Neural cell (in vitro differentiated cells): ENCODE data around the gene SORCS1.

ENCODE experiments used
- EP300 ChIP-seq: fragments of 450-650 bp; conservative IDR thresholded peaks from 2 replicates; pipeline ENCODE4 v1.6.1; 2014; ENCODE audit warnings: antibody characterized with exemption, mild to moderate bottlenecking, moderate library complexity; ENCODE audit not compliant: poor library complexity, severe bottlenecking
- EZH2 ChIP-seq: fragments of 200-600, 300-800 bp; shearing (Covaris generic), sonication (generic); IDR thresholded peaks from 2 replicates; pipeline ENCODE4 v1.6.1; 2014; ENCODE audit warnings: antibody characterized with exemption, low read length, borderline replicate concordance, mild to moderate bottlenecking; ENCODE audit not compliant: insufficient read depth, poor library complexity, severe bottlenecking
- MXI1 ChIP-seq: fragments of 450-650 bp; conservative IDR thresholded peaks from 2 replicates; pipeline ENCODE4 v1.6.1; 2014; ENCODE audit warnings: antibody characterized with exemption, mild to moderate bottlenecking; ENCODE audit not compliant: poor library complexity, severe bottlenecking
- POLR2AphosphoS5 ChIP-seq: IDR thresholded peaks from 2 replicates; pipeline ENCODE4 v1.6.1; 2012
- RAD21 ChIP-seq: fragments of 450-650 bp; conservative IDR thresholded peaks from 2 replicates; pipeline ENCODE4 v1.6.1; 2014; ENCODE audit warnings: antibody characterized with exemption, mild to moderate bottlenecking, moderate library complexity
- TAF1 ChIP-seq: IDR thresholded peaks from 2 replicates; pipeline ENCODE4 v1.6.1; 2012; ENCODE audit warnings: low read depth
- TF ChIP-seq, protein P1 (sequence below): fragments of 450-650 bp; IDR thresholded peaks from 2 replicates; pipeline ENCODE4 v1.5.1; 2014; ENCODE audit warnings: antibody characterized with exemption, mild to moderate bottlenecking, moderate library complexity; ENCODE audit not compliant: poor library complexity, severe bottlenecking
- TF ChIP-seq, protein P2 (sequence below): IDR thresholded peaks from 2 replicates; pipeline ENCODE4 v1.6.1; 2012; ENCODE audit warnings: borderline replicate concordance

DNA sequence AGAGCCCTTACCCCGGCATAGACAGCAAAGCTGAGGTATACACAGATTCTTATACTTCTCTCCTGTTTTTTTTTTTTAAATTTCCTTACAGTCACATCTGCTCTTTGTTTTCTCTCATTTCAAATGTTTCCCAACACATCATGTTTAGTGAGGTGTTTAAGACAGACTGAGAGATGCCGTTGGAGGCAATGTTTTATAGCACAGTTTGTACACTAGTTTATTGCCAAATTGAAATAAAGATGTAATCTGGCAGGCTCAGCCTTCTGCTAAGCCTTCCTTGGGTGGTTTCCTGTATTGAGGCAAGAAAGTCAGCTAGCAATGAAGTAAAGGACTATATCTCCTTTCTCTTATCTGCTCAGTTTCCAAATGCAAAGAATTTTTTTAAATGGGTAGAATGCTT lies 393.4 kb downstream of the SORCS1 start:
- TF ChIP-seq, protein P1, sequence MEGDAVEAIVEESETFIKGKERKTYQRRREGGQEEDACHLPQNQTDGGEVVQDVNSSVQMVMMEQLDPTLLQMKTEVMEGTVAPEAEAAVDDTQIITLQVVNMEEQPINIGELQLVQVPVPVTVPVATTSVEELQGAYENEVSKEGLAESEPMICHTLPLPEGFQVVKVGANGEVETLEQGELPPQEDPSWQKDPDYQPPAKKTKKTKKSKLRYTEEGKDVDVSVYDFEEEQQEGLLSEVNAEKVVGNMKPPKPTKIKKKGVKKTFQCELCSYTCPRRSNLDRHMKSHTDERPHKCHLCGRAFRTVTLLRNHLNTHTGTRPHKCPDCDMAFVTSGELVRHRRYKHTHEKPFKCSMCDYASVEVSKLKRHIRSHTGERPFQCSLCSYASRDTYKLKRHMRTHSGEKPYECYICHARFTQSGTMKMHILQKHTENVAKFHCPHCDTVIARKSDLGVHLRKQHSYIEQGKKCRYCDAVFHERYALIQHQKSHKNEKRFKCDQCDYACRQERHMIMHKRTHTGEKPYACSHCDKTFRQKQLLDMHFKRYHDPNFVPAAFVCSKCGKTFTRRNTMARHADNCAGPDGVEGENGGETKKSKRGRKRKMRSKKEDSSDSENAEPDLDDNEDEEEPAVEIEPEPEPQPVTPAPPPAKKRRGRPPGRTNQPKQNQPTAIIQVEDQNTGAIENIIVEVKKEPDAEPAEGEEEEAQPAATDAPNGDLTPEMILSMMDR = no peak
- no peak for TF ChIP-seq POLR2AphosphoS5
- TF ChIP-seq, protein P2, sequence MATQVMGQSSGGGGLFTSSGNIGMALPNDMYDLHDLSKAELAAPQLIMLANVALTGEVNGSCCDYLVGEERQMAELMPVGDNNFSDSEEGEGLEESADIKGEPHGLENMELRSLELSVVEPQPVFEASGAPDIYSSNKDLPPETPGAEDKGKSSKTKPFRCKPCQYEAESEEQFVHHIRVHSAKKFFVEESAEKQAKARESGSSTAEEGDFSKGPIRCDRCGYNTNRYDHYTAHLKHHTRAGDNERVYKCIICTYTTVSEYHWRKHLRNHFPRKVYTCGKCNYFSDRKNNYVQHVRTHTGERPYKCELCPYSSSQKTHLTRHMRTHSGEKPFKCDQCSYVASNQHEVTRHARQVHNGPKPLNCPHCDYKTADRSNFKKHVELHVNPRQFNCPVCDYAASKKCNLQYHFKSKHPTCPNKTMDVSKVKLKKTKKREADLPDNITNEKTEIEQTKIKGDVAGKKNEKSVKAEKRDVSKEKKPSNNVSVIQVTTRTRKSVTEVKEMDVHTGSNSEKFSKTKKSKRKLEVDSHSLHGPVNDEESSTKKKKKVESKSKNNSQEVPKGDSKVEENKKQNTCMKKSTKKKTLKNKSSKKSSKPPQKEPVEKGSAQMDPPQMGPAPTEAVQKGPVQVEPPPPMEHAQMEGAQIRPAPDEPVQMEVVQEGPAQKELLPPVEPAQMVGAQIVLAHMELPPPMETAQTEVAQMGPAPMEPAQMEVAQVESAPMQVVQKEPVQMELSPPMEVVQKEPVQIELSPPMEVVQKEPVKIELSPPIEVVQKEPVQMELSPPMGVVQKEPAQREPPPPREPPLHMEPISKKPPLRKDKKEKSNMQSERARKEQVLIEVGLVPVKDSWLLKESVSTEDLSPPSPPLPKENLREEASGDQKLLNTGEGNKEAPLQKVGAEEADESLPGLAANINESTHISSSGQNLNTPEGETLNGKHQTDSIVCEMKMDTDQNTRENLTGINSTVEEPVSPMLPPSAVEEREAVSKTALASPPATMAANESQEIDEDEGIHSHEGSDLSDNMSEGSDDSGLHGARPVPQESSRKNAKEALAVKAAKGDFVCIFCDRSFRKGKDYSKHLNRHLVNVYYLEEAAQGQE = no peak
- TF ChIP-seq MXI1 = no peak
- no peak for TF ChIP-seq TAF1
- no peak for TF ChIP-seq EP300
- TF ChIP-seq EZH2 = no peak
- no peak for TF ChIP-seq RAD21
